ENCODE measurements around the gene RLN3. TPM values are rescaled to one million over a fixed set of nuclear protein-coding genes. Genes with fewer than 3 reads are reported as not detected.

RLN3 gene
- total and polyA plus RNA-seq, 2 of the 8 experiments (the other 6 are each of a cell fraction or from before 2014, with no cell fraction given), result not detected

GRCh38 chr19:14054099-14054498, 26.2 kb downstream of the RLN3 start:
- no peak overlapping the region for H2BK15ac ChIP-seq (ENCODE audit: low read length)
- H2BK120ac ChIP-seq (replicated peaks; ENCODE audit: low read depth, low read length), result no peak overlapping the region
- H4K5ac ChIP-seq (ENCODE audit: insufficient read length, low read depth, low read length), result no peak overlapping the region
- H2BK12ac ChIP-seq (ENCODE audit: low read depth, low read length), result no peak overlapping the region
- POLR2A ChIA-PET (ENCODE audit: partially characterized antibody), result interaction anchor here (1.8 kb wide), 1 partner anchor 48 kb away, joined by 5 read pairs; the partner anchor contains the start of gene RFX1
- H3K14ac ChIP-seq (ENCODE audit: insufficient read length), result no peak overlapping the region
- no peak overlapping the region for H2AK5ac ChIP-seq (ENCODE audit: low read depth, low read length)
- no peak overlapping the region for H2AFZ ChIP-seq (ENCODE audit: low read length)
- no peak overlapping the region for H2BK5ac ChIP-seq (ENCODE audit: low read depth, low read length)
- H3K9ac ChIP-seq (replicated peaks in 1 of 4; ENCODE audit: extremely low read depth in 1 of 4, low read depth in 3 of 4, low read length in 3 of 4), result no peak overlapping the region
- no peaks in the 10 kb centered on the region for H3K36me3 ChIP-seq (ENCODE audit: control insufficient read depth in 2 of 4, insufficient read depth in 4 of 4, low read length in 3 of 4)
- no peak overlapping the region for H4K91ac ChIP-seq (replicated peaks; ENCODE audit: insufficient read length, low read length)
- H3K9me3 ChIP-seq (ENCODE audit: insufficient read depth in 2 of 2, low read depth in 1 of 2, low read length in 1 of 2), result no peaks in the 10 kb centered on the region; a peak in 1 of 4 replicates
- H4K8ac ChIP-seq (ENCODE audit: extremely low read depth, insufficient read depth, low read length), result no peak overlapping the region
- no peak overlapping the region for H3K23ac ChIP-seq (ENCODE audit: insufficient read length)
- peaks cover 5 to 12% (median 12%) of the 10 kb centered on the region in 4 experiments for H3K27me3 ChIP-seq (replicated peaks in 1 of 4; ENCODE audit: control insufficient read depth in 3 of 4, extremely low read depth in 1 of 4, insufficient read depth in 3 of 4, low read length in 3 of 4)
- WGBS, 2 experiments (ENCODE audit: extremely low coverage in 1 of 2, insufficient coverage in 1 of 2, insufficient read length in 1 of 2, insufficient replicate concordance in 2 of 2, low coverage in 1 of 2, low lambda C conversion rate in 2 of 2, missing lambda C conversion rate in 1 of 2), result 76% methylated on average over 6 of the region's 6 CpGs; no CpG with 5 or more reads in 1 of the 2 experiments
- no peak overlapping the region for H3K4me3 ChIP-seq (ENCODE audit: extremely low read depth in 1 of 4, insufficient read depth in 2 of 4, low read depth in 3 of 4, low read length in 4 of 4)
- no peak overlapping the region for H3K56ac ChIP-seq (replicated peaks; ENCODE audit: insufficient read length, low read depth, low read length)
- H3K23me2 ChIP-seq (ENCODE audit: low read depth, low read length), result peaks cover 12% of the 10 kb centered on the region; the same call in 1 of the 2 replicates
- H3K18ac ChIP-seq (ENCODE audit: extremely low read depth, low read length), result no peak overlapping the region
- H4K20me1 ChIP-seq (replicated peaks in 1 of 2; ENCODE audit: control insufficient read depth in 1 of 2, insufficient read depth in 2 of 2, low read length in 2 of 2), result no peaks in the 10 kb centered on the region
- no peaks in the 10 kb centered on the region for H3K79me2 ChIP-seq (ENCODE audit: control insufficient read depth in 1 of 2, insufficient read depth in 2 of 2, low read length in 2 of 2)
- no peaks in the 10 kb centered on the region for H3K79me1 ChIP-seq (ENCODE audit: low read depth, low read length)
- no peak for FAIRE-seq
- no peak overlapping the region for H3K4ac ChIP-seq (replicated peaks; ENCODE audit: insufficient read length, low read depth, low read length)
- H3K4me2 ChIP-seq (ENCODE audit: insufficient read depth in 1 of 2, low read depth in 2 of 2, low read length in 2 of 2), result no peak overlapping the region
- peaks cover 0 to 8% (median 2%) of the 10 kb centered on the region in 4 experiments; a peak in 4 of 7 replicates for H3K4me1 ChIP-seq (replicated peaks in 1 of 4; ENCODE audit: control insufficient read depth in 3 of 4, insufficient read depth in 4 of 4, low read length in 3 of 4)
- no peak overlapping the region for H2BK20ac ChIP-seq (ENCODE audit: low read length)
- TF ChIP-seq POLR2AphosphoS5 (IDR thresholded peaks at IDR 0.05; ENCODE audit: low read depth, low read length) (no peak), SP1 (IDR thresholded peaks at IDR 0.05; ENCODE audit: low read depth, low read length) (no peak), SUZ12 (IDR thresholded peaks at IDR 0.05; ENCODE audit: low read length) (no peak), HDAC2 (IDR thresholded peaks at IDR 0.05; ENCODE audit: borderline replicate concordance in 1 of 2, low read depth in 2 of 2, low read length in 2 of 2) (no peak), JUN (IDR thresholded peaks at IDR 0.05; ENCODE audit: low read depth, low read length) (no peak), ZNF274 (IDR thresholded peaks at IDR 0.05; ENCODE audit: borderline replicate concordance, extremely low read depth, low read length) (no peak)
- CTCF ChIA-PET (ENCODE audit: partially characterized antibody), result interaction anchor here (1.2 to 9.9 kb wide), 4 partner anchors 11 to 174 kb away, joined by 3 to 66 read pairs (median 4); partner anchors contain the start of genes MISP3 and RLN3
- no peak for DNase-seq (ENCODE audit: low read depth in 1 of 2, low spot score in 2 of 2)
- no peak overlapping the region for H3K27ac ChIP-seq (ENCODE audit: low read depth, low read length)
